Coronary artery (tissue), 2 donors: ENCODE data around the gene CAMTA1.

Experiments
- DNase-seq: peaks from one replicate; pipeline ENCODE4 v3.0.0-alpha.2; 2017; ENCODE audit warnings: low spot score
- H3K27ac ChIP-seq, 2 donors: fragments of 200-600 bp; sonication (generic); one replicate each; pipeline ENCODE4 v1.5.1; 2016 to 2019
- H3K4me3 ChIP-seq: fragments of 200-600 bp; sonication (generic); 2 replicates; pipeline ENCODE4 v1.5.1; 2016; ENCODE audit warnings: mild to moderate bottlenecking, moderate library complexity
- TF ChIP-seq, protein P1 (sequence below): fragments of 200-600 bp; sonication (generic); IDR thresholded peaks from one replicate; pipeline ENCODE4 v1.5.1; 2019; ENCODE audit warnings: antibody characterized with exemption

CAMTA1 gene

DNA sequence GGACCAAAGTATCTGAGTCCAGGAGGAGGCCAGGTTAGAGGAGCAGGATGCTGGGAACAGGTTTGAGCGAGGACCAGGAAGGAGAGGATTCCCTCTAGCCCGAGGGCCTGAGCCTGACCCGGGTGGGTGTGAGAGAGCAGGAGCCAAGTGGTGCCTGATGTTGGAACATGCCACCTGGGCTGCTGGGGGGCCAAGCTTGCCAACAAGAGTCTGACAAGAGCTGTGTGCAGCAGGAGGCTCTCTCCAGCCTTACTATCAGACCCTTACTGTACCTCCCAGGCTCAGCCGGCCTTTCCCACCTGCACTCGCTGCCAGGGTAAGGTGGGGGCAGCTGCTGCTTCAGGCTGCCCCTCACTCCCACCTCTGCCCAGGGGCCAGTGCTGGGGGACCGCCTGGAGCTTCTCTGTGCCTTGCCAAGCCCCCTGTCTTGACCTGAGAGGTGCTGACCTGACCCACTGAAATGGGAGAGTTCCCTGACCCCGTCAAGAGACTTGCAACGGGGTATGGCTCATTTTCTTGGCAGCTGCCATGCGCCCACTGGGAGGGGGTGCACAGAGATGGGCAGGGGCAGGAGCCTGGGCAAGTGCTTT is 826.3 kb downstream of the CAMTA1 start:
- TF ChIP-seq, protein P1, sequence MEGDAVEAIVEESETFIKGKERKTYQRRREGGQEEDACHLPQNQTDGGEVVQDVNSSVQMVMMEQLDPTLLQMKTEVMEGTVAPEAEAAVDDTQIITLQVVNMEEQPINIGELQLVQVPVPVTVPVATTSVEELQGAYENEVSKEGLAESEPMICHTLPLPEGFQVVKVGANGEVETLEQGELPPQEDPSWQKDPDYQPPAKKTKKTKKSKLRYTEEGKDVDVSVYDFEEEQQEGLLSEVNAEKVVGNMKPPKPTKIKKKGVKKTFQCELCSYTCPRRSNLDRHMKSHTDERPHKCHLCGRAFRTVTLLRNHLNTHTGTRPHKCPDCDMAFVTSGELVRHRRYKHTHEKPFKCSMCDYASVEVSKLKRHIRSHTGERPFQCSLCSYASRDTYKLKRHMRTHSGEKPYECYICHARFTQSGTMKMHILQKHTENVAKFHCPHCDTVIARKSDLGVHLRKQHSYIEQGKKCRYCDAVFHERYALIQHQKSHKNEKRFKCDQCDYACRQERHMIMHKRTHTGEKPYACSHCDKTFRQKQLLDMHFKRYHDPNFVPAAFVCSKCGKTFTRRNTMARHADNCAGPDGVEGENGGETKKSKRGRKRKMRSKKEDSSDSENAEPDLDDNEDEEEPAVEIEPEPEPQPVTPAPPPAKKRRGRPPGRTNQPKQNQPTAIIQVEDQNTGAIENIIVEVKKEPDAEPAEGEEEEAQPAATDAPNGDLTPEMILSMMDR: no peak
- H3K27ac ChIP-seq: no peak overlapping the region
- H3K4me3 ChIP-seq: no peak overlapping the region
- no peak for DNase-seq

DNA sequence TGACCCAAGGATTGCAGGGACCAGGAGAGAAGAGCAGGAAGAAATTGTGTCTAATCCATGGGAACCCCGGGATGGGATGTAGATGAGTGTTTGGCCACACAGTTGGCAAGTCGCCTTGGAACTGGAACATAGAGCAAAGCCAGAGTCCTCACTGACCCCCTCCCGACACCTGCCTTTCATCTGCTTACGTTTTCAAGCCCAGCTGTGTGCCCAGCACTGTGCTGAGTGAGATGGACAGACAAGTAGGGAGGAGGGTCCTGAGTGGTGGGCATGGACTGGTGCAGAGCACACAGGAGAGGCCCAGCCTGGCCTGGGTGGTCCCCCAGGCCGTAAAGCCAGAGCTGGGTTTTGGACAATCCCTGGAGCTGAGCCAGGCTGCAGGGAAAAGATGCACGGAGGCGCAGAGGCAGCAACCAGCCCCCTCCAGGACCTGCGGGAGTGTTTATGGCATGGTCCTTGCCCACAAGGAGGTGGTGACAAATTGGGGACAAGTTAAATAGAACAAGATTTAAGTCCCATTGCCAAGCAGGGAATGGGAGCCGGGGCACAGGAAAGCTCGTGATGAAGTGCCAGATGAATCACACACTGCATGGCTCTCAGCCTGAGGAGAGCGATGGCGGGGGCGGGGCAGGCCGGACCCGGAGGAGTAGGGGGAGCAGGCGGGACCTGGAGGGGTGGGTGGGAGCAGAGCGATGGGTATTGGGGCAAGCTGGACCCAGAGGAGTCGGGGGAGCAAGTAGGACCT is 828.0 kb downstream of the CAMTA1 start:
- Histone ChIP-seq H3K4me3 (no peak overlapping the region), H3K27ac (no peak overlapping the region)
- TF ChIP-seq, protein P1: no peak
- DNase-seq: no peak

DNA sequence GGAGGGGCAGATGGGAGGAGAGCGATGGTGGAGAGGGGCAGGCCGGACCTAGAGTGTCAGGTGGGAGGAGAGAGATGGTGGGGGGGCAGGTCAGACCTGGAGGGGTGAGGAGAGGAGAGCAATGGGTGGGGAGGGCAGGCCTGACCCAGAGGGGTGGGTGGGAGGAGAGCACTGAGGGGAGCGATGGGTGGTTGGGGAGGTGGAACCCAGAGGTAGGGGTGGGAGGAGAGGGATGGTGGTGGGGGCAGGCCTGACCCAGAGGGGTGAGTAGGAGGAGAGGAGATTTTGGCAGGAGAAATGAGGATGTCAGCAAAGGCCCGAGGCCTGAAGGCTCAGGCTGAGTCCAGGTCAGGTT is 828.6 kb downstream of the CAMTA1 start:
- H3K27ac ChIP-seq: no peak overlapping the region
- no peak overlapping the region for H3K4me3 ChIP-seq
- TF ChIP-seq, protein P1: no peak
- DNase-seq: no peak

DNA sequence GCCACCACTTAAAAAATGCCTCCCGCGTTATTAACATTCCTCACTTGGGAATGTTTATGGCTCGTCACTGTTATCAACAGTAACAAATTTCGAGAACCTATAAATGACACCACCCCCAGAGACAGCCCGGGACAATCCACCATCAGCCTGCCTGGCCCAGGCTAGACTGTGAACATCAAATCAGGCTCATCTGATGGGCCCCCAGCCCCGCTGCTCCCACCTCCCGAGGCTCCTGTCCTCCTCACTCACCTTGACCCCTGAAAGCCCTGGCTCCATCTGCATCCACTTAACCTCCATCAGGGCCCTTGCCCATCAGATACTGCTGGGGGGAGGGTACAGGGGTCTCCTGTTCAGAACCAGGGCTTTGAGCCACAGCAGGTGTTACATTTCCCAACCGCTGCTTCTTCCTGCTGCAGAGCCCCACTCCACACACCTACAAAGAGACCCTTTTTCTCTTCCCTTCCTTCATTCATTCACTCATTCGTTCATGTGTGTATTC is 829.4 kb downstream of the CAMTA1 start:
- TF ChIP-seq, protein P1: no peak
- DNase-seq: no peak
- no peak overlapping the region for H3K27ac ChIP-seq
- H3K4me3 ChIP-seq: no peak overlapping the region

DNA sequence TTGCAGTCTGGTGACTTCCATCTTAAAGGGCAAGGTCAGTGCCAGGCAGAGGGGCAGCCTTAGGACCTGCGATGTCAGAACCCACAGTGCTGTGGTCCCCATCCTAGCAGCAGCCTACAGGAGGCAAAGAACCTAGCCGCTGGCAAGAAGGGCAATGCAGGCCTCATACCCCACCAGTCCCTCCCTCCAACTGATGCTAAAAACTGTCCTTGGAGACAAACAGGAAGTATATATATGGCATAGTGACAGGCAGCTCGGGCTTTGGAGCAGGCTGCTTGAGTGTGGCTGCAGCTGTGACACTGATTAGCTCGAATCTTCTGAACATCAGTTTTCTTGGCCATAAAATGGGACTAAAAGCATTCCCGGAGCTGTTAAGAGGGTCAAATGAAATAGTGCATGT is 829.9 kb downstream of the CAMTA1 start:
- H3K27ac ChIP-seq: no peak overlapping the region
- no peak overlapping the region for H3K4me3 ChIP-seq
- no peak for DNase-seq
- TF ChIP-seq, protein P1: no peak

DNA sequence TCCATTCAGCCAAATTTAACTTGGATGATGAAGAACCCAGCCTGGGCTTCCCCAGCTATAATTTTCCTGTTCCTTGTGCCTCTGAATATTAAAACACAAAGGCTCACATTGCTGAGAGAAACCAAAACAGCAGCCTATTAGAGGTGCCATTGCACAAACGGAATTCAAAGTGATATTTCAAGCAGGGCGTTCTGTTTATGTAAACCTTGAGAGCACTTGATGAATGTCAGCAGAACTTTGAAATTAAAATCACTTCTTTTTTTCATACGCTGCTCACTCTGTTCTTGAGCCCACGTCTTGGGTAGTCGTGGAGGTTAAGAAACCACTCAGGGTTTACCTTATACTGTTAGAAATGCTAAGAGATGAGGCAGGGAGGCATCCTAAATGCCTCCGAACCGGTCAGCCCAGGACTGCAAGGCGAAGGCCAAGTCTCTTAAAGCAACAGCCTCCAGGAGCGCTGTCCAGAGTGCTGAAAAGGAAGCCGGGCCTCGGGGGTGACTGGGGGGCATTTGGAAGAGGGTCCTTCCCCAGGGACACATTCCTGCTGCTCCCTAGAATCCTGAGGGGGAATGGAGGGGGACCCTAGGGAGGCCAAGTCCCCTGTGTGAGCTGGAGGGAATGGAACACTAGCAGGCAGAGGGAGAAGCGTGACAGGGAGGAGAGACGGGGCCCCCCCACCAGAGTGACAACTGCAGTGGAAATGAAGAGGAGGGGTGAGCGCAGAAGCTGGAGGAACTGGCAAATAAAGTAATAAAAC is 831.0 kb downstream of the CAMTA1 start:
- Histone ChIP-seq H3K27ac (no peak overlapping the region), H3K4me3 (no peak overlapping the region)
- no peak for DNase-seq
- TF ChIP-seq, protein P1: no peak
